SIG-M5 (cell line): ENCODE data around the gene ANGPTL8.

Experiments
- DNase-seq: peaks from one replicate; lab custom pipeline; 2025; lab: John Stamatoyannopoulos, UW

ANGPTL8 gene

GRCh38 chr19:11239377-11240000 lies at the start of gene ANGPTL8:
Gene ANGPTL8 (plus strand): TSS chr19:11239619. CDS start chr19:11239638, 19 bp downstream.
- DNase-seq, result no peak

- no peak for DNase-seq
These were observed 48.9 kb upstream of the ANGPTL8 start for GRCh38 chr19:11190501-11190900.

- DNase-seq, result no peak
These were observed 48.1 kb upstream of the ANGPTL8 start for GRCh38 chr19:11191273-11191755.

GRCh38 chr19:11191934-11192333 lies 47.5 kb upstream of the ANGPTL8 start:
- DNase-seq, result no peak

- DNase-seq, result no peak
These were observed 46.2 kb upstream of the ANGPTL8 start for GRCh38 chr19:11192957-11193939.

- no peak for DNase-seq
These were observed 45.2 kb upstream of the ANGPTL8 start for GRCh38 chr19:11194173-11194572.

GRCh38 chr19:11194656-11195558 lies 44.5 kb upstream of the ANGPTL8 start:
- DNase-seq, result no peak

- DNase-seq, result no peak
These were observed 43.7 kb upstream of the ANGPTL8 start for GRCh38 chr19:11195681-11196080.

- DNase-seq, result no peak
These were observed 42.8 kb upstream of the ANGPTL8 start for GRCh38 chr19:11196406-11197287.

- no peak for DNase-seq
These were observed 41.9 kb upstream of the ANGPTL8 start, which contains the start of gene KANK2 for GRCh38 chr19:11197291-11198174. Gene KANK2 (minus strand): TSS chr19:11197545. CDS start chr19:11194511, 3,034 bp downstream.

GRCh38 chr19:11198175-11198534 lies 41.3 kb upstream of the ANGPTL8 start:
- no peak for DNase-seq

GRCh38 chr19:11198769-11199424 lies 40.5 kb upstream of the ANGPTL8 start:
- no peak for DNase-seq

- DNase-seq, result no peak
These were observed 39.9 kb upstream of the ANGPTL8 start for GRCh38 chr19:11199517-11199916.

GRCh38 chr19:11200015-11200574 lies 39.3 kb upstream of the ANGPTL8 start:
- no peak for DNase-seq

- DNase-seq, result no peak
These were observed 38.5 kb upstream of the ANGPTL8 start for GRCh38 chr19:11200931-11201330.

GRCh38 chr19:11201791-11202190 lies 37.6 kb upstream of the ANGPTL8 start:
- DNase-seq, result no peak

- no peak for DNase-seq
These were observed 36.8 kb upstream of the ANGPTL8 start for GRCh38 chr19:11202488-11203193.
